Measurements from ENCODE around the gene UPB1.

The UPB1 gene

GRCh38 chr22:24494528-24495364, at the start of gene UPB1:
TSS of gene UPB1 (plus strand) at chr22:24495332. CDS start at chr22:24495404, 72 bp downstream.
- H3K9ac ChIP-seq (ENCODE audit: low read depth, low read length): no peak within 1 kb of the TSS
- peaks cover 3% of the 10 kb centered on the region for H3K36me3 ChIP-seq (ENCODE audit: control insufficient read depth, insufficient read depth, low read length)
- H3K4me3 ChIP-seq (ENCODE audit: low read depth, low read length): peak within 1 kb of the TSS; percentile 49
- peaks cover 2% of the 10 kb centered on the region for H3K4me1 ChIP-seq (ENCODE audit: control insufficient read depth, insufficient read depth, low read length)
- no peaks in the 10 kb centered on the region for H3K9me3 ChIP-seq (ENCODE audit: control insufficient read depth, insufficient read depth, low read length)
- peaks cover 51% of the 10 kb centered on the region for H3K27me3 ChIP-seq (ENCODE audit: control insufficient read depth, insufficient read depth, low read length)

GRCh38 chr22:24445481-24446259, 49.5 kb upstream of the UPB1 start:
- Histone ChIP-seq H3K9ac (ENCODE audit: low read depth, low read length) (no peak overlapping the region), H3K4me3 (ENCODE audit: low read depth, low read length) (no peak overlapping the region), H3K36me3 (ENCODE audit: control insufficient read depth, insufficient read depth, low read length) (peaks cover 5% of the 10 kb centered on the region), H3K4me1 (ENCODE audit: control insufficient read depth, insufficient read depth, low read length) (peaks cover 7% of the 10 kb centered on the region), H3K9me3 (ENCODE audit: control insufficient read depth, insufficient read depth, low read length) (no peaks in the 10 kb centered on the region), H3K27me3 (ENCODE audit: control insufficient read depth, insufficient read depth, low read length) (no peaks in the 10 kb centered on the region)

- Histone ChIP-seq H3K36me3 (ENCODE audit: control insufficient read depth, insufficient read depth, low read length) (no peaks in the 10 kb centered on the region), H3K9ac (ENCODE audit: low read depth, low read length) (no peak overlapping the region), H3K4me3 (ENCODE audit: low read depth, low read length) (no peak overlapping the region), H3K9me3 (ENCODE audit: control insufficient read depth, insufficient read depth, low read length) (no peaks in the 10 kb centered on the region), H3K27me3 (ENCODE audit: control insufficient read depth, insufficient read depth, low read length) (no peaks in the 10 kb centered on the region), H3K4me1 (ENCODE audit: control insufficient read depth, insufficient read depth, low read length) (peaks cover 7% of the 10 kb centered on the region)
These were observed 48.9 kb upstream of the UPB1 start for GRCh38 chr22:24446260-24446611.

- Histone ChIP-seq H3K4me3 (ENCODE audit: low read depth, low read length) (no peak overlapping the region), H3K9me3 (ENCODE audit: control insufficient read depth, insufficient read depth, low read length) (no peaks in the 10 kb centered on the region), H3K4me1 (ENCODE audit: control insufficient read depth, insufficient read depth, low read length) (peaks cover 3% of the 10 kb centered on the region), H3K36me3 (ENCODE audit: control insufficient read depth, insufficient read depth, low read length) (no peaks in the 10 kb centered on the region), H3K9ac (ENCODE audit: low read depth, low read length) (no peak overlapping the region), H3K27me3 (ENCODE audit: control insufficient read depth, insufficient read depth, low read length) (no peaks in the 10 kb centered on the region)
These were observed 44.5 kb upstream of the UPB1 start for GRCh38 chr22:24450610-24451009.

GRCh38 chr22:24451162-24451561, 44.0 kb upstream of the UPB1 start:
- Histone ChIP-seq H3K9me3 (ENCODE audit: control insufficient read depth, insufficient read depth, low read length) (no peaks in the 10 kb centered on the region), H3K4me1 (ENCODE audit: control insufficient read depth, insufficient read depth, low read length) (no peaks in the 10 kb centered on the region), H3K9ac (ENCODE audit: low read depth, low read length) (no peak overlapping the region), H3K4me3 (ENCODE audit: low read depth, low read length) (no peak overlapping the region), H3K27me3 (ENCODE audit: control insufficient read depth, insufficient read depth, low read length) (no peaks in the 10 kb centered on the region), H3K36me3 (ENCODE audit: control insufficient read depth, insufficient read depth, low read length) (no peaks in the 10 kb centered on the region)

GRCh38 chr22:24453853-24454252, 41.3 kb upstream of the UPB1 start:
- H3K36me3 ChIP-seq (ENCODE audit: control insufficient read depth, insufficient read depth, low read length): no peaks in the 10 kb centered on the region
- no peaks in the 10 kb centered on the region for H3K4me1 ChIP-seq (ENCODE audit: control insufficient read depth, insufficient read depth, low read length)
- H3K27me3 ChIP-seq (ENCODE audit: control insufficient read depth, insufficient read depth, low read length): no peaks in the 10 kb centered on the region
- no peak overlapping the region for H3K9ac ChIP-seq (ENCODE audit: low read depth, low read length)
- H3K9me3 ChIP-seq (ENCODE audit: control insufficient read depth, insufficient read depth, low read length): no peaks in the 10 kb centered on the region
- no peak overlapping the region for H3K4me3 ChIP-seq (ENCODE audit: low read depth, low read length)

GRCh38 chr22:24455039-24455438, 40.1 kb upstream of the UPB1 start:
- Histone ChIP-seq H3K4me3 (ENCODE audit: low read depth, low read length) (no peak overlapping the region), H3K4me1 (ENCODE audit: control insufficient read depth, insufficient read depth, low read length) (no peaks in the 10 kb centered on the region), H3K9me3 (ENCODE audit: control insufficient read depth, insufficient read depth, low read length) (no peaks in the 10 kb centered on the region), H3K36me3 (ENCODE audit: control insufficient read depth, insufficient read depth, low read length) (no peaks in the 10 kb centered on the region), H3K27me3 (ENCODE audit: control insufficient read depth, insufficient read depth, low read length) (no peaks in the 10 kb centered on the region), H3K9ac (ENCODE audit: low read depth, low read length) (no peak overlapping the region)

- no peaks in the 10 kb centered on the region for H3K27me3 ChIP-seq (ENCODE audit: control insufficient read depth, insufficient read depth, low read length)
- H3K9ac ChIP-seq (ENCODE audit: low read depth, low read length): no peak overlapping the region
- H3K36me3 ChIP-seq (ENCODE audit: control insufficient read depth, insufficient read depth, low read length): no peaks in the 10 kb centered on the region
- H3K9me3 ChIP-seq (ENCODE audit: control insufficient read depth, insufficient read depth, low read length): no peaks in the 10 kb centered on the region
- H3K4me1 ChIP-seq (ENCODE audit: control insufficient read depth, insufficient read depth, low read length): peaks cover 5% of the 10 kb centered on the region
- no peak overlapping the region for H3K4me3 ChIP-seq (ENCODE audit: low read depth, low read length)
These were observed 39.2 kb upstream of the UPB1 start for GRCh38 chr22:24455751-24456426.

- Histone ChIP-seq H3K9ac (ENCODE audit: low read depth, low read length) (no peak overlapping the region), H3K4me3 (ENCODE audit: low read depth, low read length) (no peak overlapping the region), H3K36me3 (ENCODE audit: control insufficient read depth, insufficient read depth, low read length) (no peaks in the 10 kb centered on the region), H3K27me3 (ENCODE audit: control insufficient read depth, insufficient read depth, low read length) (no peaks in the 10 kb centered on the region), H3K4me1 (ENCODE audit: control insufficient read depth, insufficient read depth, low read length) (peaks cover 5% of the 10 kb centered on the region), H3K9me3 (ENCODE audit: control insufficient read depth, insufficient read depth, low read length) (no peaks in the 10 kb centered on the region)
These were observed 37.2 kb upstream of the UPB1 start for GRCh38 chr22:24457894-24458420.

- Histone ChIP-seq H3K4me3 (ENCODE audit: low read depth, low read length) (no peak overlapping the region), H3K9me3 (ENCODE audit: control insufficient read depth, insufficient read depth, low read length) (no peaks in the 10 kb centered on the region), H3K4me1 (ENCODE audit: control insufficient read depth, insufficient read depth, low read length) (peaks cover 5% of the 10 kb centered on the region), H3K9ac (ENCODE audit: low read depth, low read length) (no peak overlapping the region), H3K27me3 (ENCODE audit: control insufficient read depth, insufficient read depth, low read length) (no peaks in the 10 kb centered on the region), H3K36me3 (ENCODE audit: control insufficient read depth, insufficient read depth, low read length) (no peaks in the 10 kb centered on the region)
These were observed 35.2 kb upstream of the UPB1 start for GRCh38 chr22:24459911-24460310.

- H3K4me1 ChIP-seq (ENCODE audit: control insufficient read depth, insufficient read depth, low read length): peaks cover 5% of the 10 kb centered on the region
- no peak overlapping the region for H3K9ac ChIP-seq (ENCODE audit: low read depth, low read length)
These were observed 34.6 kb upstream of the UPB1 start for GRCh38 chr22:24460418-24461089.

More at GRCh38 chr22:24460418-24461089, 34.6 kb upstream of the UPB1 start:
- H3K27me3 ChIP-seq (ENCODE audit: control insufficient read depth, insufficient read depth, low read length): no peaks in the 10 kb centered on the region
- no peaks in the 10 kb centered on the region for H3K9me3 ChIP-seq (ENCODE audit: control insufficient read depth, insufficient read depth, low read length)
- no peaks in the 10 kb centered on the region for H3K36me3 ChIP-seq (ENCODE audit: control insufficient read depth, insufficient read depth, low read length)
- H3K4me3 ChIP-seq (ENCODE audit: low read depth, low read length): no peak overlapping the region

Measured in iPS-15b (cell line).